Measurements from ENCODE around the gene FBXL19.

GRCh38 chr16:30980959-30981358, 57.6 kb downstream of the FBXL19 start:
- TF ChIP-seq CTCF (IDR thresholded peaks at IDR 0.05) (no peak), EZH2 (IDR thresholded peaks at IDR 0.05; ENCODE audit: borderline replicate concordance, insufficient read depth, low read depth, low read length, poor library complexity, severe bottlenecking) (no peak)

Measured in B cell (primary cell).